Neural cell (in vitro differentiated cells): ENCODE measurements around the gene ERCC4. TPM values are rescaled to one million over a fixed set of nuclear protein-coding genes. Genes with fewer than 3 reads are reported as not detected.

ENCODE experiments used
- H2AFZ ChIP-seq: fragments of 200-600, 300-800 bp; sonication (generic), shearing (Covaris generic); 2 replicates; pipeline ENCODE4 v1.6.0; 2014; ENCODE audit warnings: low read depth, mild to moderate bottlenecking, antibody characterized with exemption, low read length, moderate library complexity
- H3F3A ChIP-seq: fragments of 200-600 bp; shearing (Covaris generic); 2 replicates; pipeline ENCODE4 v1.6.1; 2016; ENCODE audit warnings: mild to moderate bottlenecking, moderate library complexity, mixed read lengths, antibody characterized with exemption, low read length; ENCODE audit not compliant: insufficient read depth, poor library complexity, severe bottlenecking
- H3K27ac ChIP-seq: fragments of 200-600, 300-800 bp; sonication (generic), shearing (Covaris generic); 2 replicates; pipeline ENCODE4 v1.5.1; 2014; ENCODE audit warnings: mild to moderate bottlenecking, low read length, moderate library complexity
- H3K27me3 ChIP-seq: fragments of 300-800, 200-600 bp; sonication (generic), shearing (Covaris generic); 2 replicates; pipeline ENCODE4 v1.6.0; 2014; ENCODE audit warnings: mild to moderate bottlenecking, low read depth, low read length, moderate library complexity; ENCODE audit not compliant: insufficient read depth
- H3K36me3 ChIP-seq: fragments of 300-800, 200-600 bp; sonication (generic), shearing (Covaris generic); 2 replicates; pipeline ENCODE4 v1.5.1; 2014; ENCODE audit warnings: mild to moderate bottlenecking, antibody characterized with exemption, low read length, moderate library complexity; ENCODE audit not compliant: insufficient read depth
- H3K4me2 ChIP-seq: fragments of 300-800, 200-600 bp; sonication (generic), shearing (Covaris generic); 2 replicates; pipeline ENCODE4 v1.6.0; 2014; ENCODE audit warnings: mild to moderate bottlenecking, low read length
- H3K4me3 ChIP-seq: fragments of 300-800, 200-600 bp; sonication (generic), shearing (Covaris generic); 2 replicates; pipeline ENCODE4 v1.5.1; 2014; ENCODE audit warnings: mild to moderate bottlenecking, low read length, moderate library complexity
- H3K79me2 ChIP-seq: fragments of 200-600 bp; shearing (Covaris generic); replicated peaks from 2 replicates; pipeline ENCODE4 v1.6.0; 2014; ENCODE audit warnings: mild to moderate bottlenecking, low read length, moderate library complexity; ENCODE audit not compliant: insufficient read depth
- H3K9ac ChIP-seq: fragments of 300-800, 200-600 bp; sonication (generic), shearing (Covaris generic); 2 replicates; pipeline ENCODE4 v1.6.1; 2016; ENCODE audit warnings: mild to moderate bottlenecking, low read length, mixed read lengths
- H3K9me2 ChIP-seq: fragments of 200-600 bp; shearing (Covaris generic); 2 replicates; pipeline ENCODE4 v1.6.1; 2016; ENCODE audit warnings: mild to moderate bottlenecking, low read length, mixed read lengths; ENCODE audit not compliant: insufficient read depth
- H3K9me3 ChIP-seq: fragments of 200-600, 300-800 bp; sonication (generic), shearing (Covaris generic); 2 replicates; pipeline ENCODE4 v1.6.1; 2016; ENCODE audit warnings: mild to moderate bottlenecking, mixed run types, low read length, moderate library complexity, mixed read lengths
- H4K20me1 ChIP-seq: fragments of 200-600 bp; shearing (Covaris generic); 2 replicates; pipeline ENCODE4 v1.6.1; 2016; ENCODE audit warnings: mild to moderate bottlenecking, mixed run types; ENCODE audit not compliant: insufficient read depth
- CTCF ChIP-seq: fragments of 450-650 bp; IDR thresholded peaks from 2 replicates; pipeline ENCODE4 v1.5.1; 2014; ENCODE audit warnings: antibody characterized with exemption, mild to moderate bottlenecking, moderate library complexity; ENCODE audit not compliant: poor library complexity, severe bottlenecking
- EP300 ChIP-seq: fragments of 450-650 bp; conservative IDR thresholded peaks from 2 replicates; pipeline ENCODE4 v1.6.1; 2014; ENCODE audit warnings: antibody characterized with exemption, mild to moderate bottlenecking, moderate library complexity; ENCODE audit not compliant: poor library complexity, severe bottlenecking
- EZH2 ChIP-seq: fragments of 200-600, 300-800 bp; shearing (Covaris generic), sonication (generic); IDR thresholded peaks from 2 replicates; pipeline ENCODE4 v1.6.1; 2014; ENCODE audit warnings: antibody characterized with exemption, low read length, borderline replicate concordance, mild to moderate bottlenecking; ENCODE audit not compliant: insufficient read depth, poor library complexity, severe bottlenecking
- MXI1 ChIP-seq: fragments of 450-650 bp; conservative IDR thresholded peaks from 2 replicates; pipeline ENCODE4 v1.6.1; 2014; ENCODE audit warnings: antibody characterized with exemption, mild to moderate bottlenecking; ENCODE audit not compliant: poor library complexity, severe bottlenecking
- POLR2AphosphoS5 ChIP-seq: IDR thresholded peaks from 2 replicates; pipeline ENCODE4 v1.6.1; 2012
- RAD21 ChIP-seq: fragments of 450-650 bp; conservative IDR thresholded peaks from 2 replicates; pipeline ENCODE4 v1.6.1; 2014; ENCODE audit warnings: antibody characterized with exemption, mild to moderate bottlenecking, moderate library complexity
- REST ChIP-seq: IDR thresholded peaks from 2 replicates; pipeline ENCODE4 v1.6.1; 2012; ENCODE audit warnings: borderline replicate concordance
- SMC3 ChIP-seq: fragments of 450-650 bp; conservative IDR thresholded peaks from 2 replicates; pipeline ENCODE4 v1.6.1; 2014; ENCODE audit warnings: antibody characterized with exemption, mild to moderate bottlenecking, moderate library complexity; ENCODE audit not compliant: poor library complexity
- TAF1 ChIP-seq: IDR thresholded peaks from 2 replicates; pipeline ENCODE4 v1.6.1; 2012; ENCODE audit warnings: low read depth
- polyA plus RNA-seq: library from polyadenylated mRNA; depleted of rRNA; stranded (reverse); fragments of >200 nt; gene quantifications from 2 replicates; pipeline ENCODE4 v1.2.3, GENCODE V29; 2014

Gene ERCC4
- polyA plus RNA-seq, 1 donor from 2014 or later: 5.8 TPM

GRCh38 chr16:13957197-13958078, 37.5 kb downstream of the ERCC4 start:
- no peaks in the 10 kb centered on the region for H3K9me3 ChIP-seq
- no peak overlapping the region for H3K4me2 ChIP-seq
- H3K27ac ChIP-seq: no peak overlapping the region
- no peaks in the 10 kb centered on the region for H3F3A ChIP-seq
- H2AFZ ChIP-seq: no peak overlapping the region
- no peaks in the 10 kb centered on the region for H3K9me2 ChIP-seq
- no peak overlapping the region for H3K4me3 ChIP-seq
- no peaks in the 10 kb centered on the region for H3K79me2 ChIP-seq
- no peak for TF ChIP-seq EZH2
- no peak for TF ChIP-seq TAF1
- no peak for TF ChIP-seq POLR2AphosphoS5
- no peak for TF ChIP-seq REST
- no peak for TF ChIP-seq CTCF
- TF ChIP-seq SMC3: no peak
- no peak for TF ChIP-seq RAD21
- TF ChIP-seq EP300: no peak
- TF ChIP-seq MXI1: no peak
- H3K9ac ChIP-seq: no peak overlapping the region
- no peaks in the 10 kb centered on the region for H4K20me1 ChIP-seq
- H3K27me3 ChIP-seq: no peaks in the 10 kb centered on the region
- H3K36me3 ChIP-seq: no peaks in the 10 kb centered on the region

GRCh38 chr16:13958474-13958873, 38.5 kb downstream of the ERCC4 start:
- TF ChIP-seq POLR2AphosphoS5 (no peak), RAD21 (no peak), EZH2 (no peak), CTCF (no peak), REST (no peak), EP300 (no peak), MXI1 (no peak), SMC3 (no peak), TAF1 (no peak)
- Histone ChIP-seq H3K36me3 (no peaks in the 10 kb centered on the region), H3K9ac (no peak overlapping the region), H3K79me2 (no peaks in the 10 kb centered on the region), H3K4me2 (no peak overlapping the region), H3F3A (no peaks in the 10 kb centered on the region), H2AFZ (no peak overlapping the region), H3K9me3 (no peaks in the 10 kb centered on the region), H4K20me1 (no peaks in the 10 kb centered on the region), H3K9me2 (no peaks in the 10 kb centered on the region), H3K4me3 (no peak overlapping the region), H3K27me3 (no peaks in the 10 kb centered on the region), H3K27ac (no peak overlapping the region)
